IPS-20b (cell line): ENCODE measurements around the gene LHX3.

ENCODE experiments used
- H3K27ac ChIP-seq: one replicate; pipeline ENCODE4 v1.5.1; 2013; ENCODE audit warnings: low read length
- H3K27me3 ChIP-seq: 2 replicates; pipeline ENCODE4 v1.6.1; 2013; ENCODE audit warnings: mild to moderate bottlenecking, low read length, inconsistent platforms; ENCODE audit not compliant: insufficient read depth
- H3K36me3 ChIP-seq: 2 replicates; pipeline ENCODE4 v1.6.1; 2013; ENCODE audit warnings: low read depth, mild to moderate bottlenecking, inconsistent platforms, low read length, moderate library complexity; ENCODE audit not compliant: insufficient read depth
- H3K4me1 ChIP-seq: 2 replicates; pipeline ENCODE4 v1.6.1; 2013; ENCODE audit warnings: mild to moderate bottlenecking, control low read depth, inconsistent platforms, low read length, moderate library complexity; ENCODE audit not compliant: insufficient read depth
- H3K4me3 ChIP-seq: 2 replicates; pipeline ENCODE4 v1.5.1; 2013; ENCODE audit warnings: mild to moderate bottlenecking, low read length, inconsistent platforms
- H3K9ac ChIP-seq: 2 replicates; pipeline ENCODE4 v1.6.1; 2013; ENCODE audit warnings: low read depth, mild to moderate bottlenecking, inconsistent platforms, low read length, moderate library complexity
- H3K9me3 ChIP-seq: 2 replicates; pipeline ENCODE4 v1.6.1; 2013; ENCODE audit warnings: mild to moderate bottlenecking, low read depth, low read length, inconsistent platforms; ENCODE audit not compliant: insufficient read depth

The LHX3 gene

GRCh38 chr9:136204838-136205706, at the start of gene LHX3:
LHX3 (minus strand) TSS chr9:136205128; CDS start chr9:136205012, 116 bp downstream.
- Histone ChIP-seq H3K27me3 (peaks cover 68% of the 10 kb centered on the region), H3K4me1 (no peaks in the 10 kb centered on the region), H3K9me3 (no peaks in the 10 kb centered on the region; the same call in 1 of the 2 replicates), H3K9ac (no peak within 1 kb of the TSS), H3K4me3 (no peak within 1 kb of the TSS), H3K27ac (no peak within 1 kb of the TSS), H3K36me3 (peaks cover 21% of the 10 kb centered on the region; the same call in 1 of the 2 replicates)

- Histone ChIP-seq H3K9me3 (no peaks in the 10 kb centered on the region), H3K4me1 (no peaks in the 10 kb centered on the region), H3K9ac (no peak overlapping the region), H3K36me3 (no peaks in the 10 kb centered on the region), H3K27me3 (no peaks in the 10 kb centered on the region), H3K27ac (no peak overlapping the region), H3K4me3 (no peak overlapping the region)
Measured at GRCh38 chr9:136253246-136254130, 48.6 kb upstream of the LHX3 start.

- Histone ChIP-seq H3K4me3 (no peak overlapping the region), H3K4me1 (no peaks in the 10 kb centered on the region), H3K9me3 (no peaks in the 10 kb centered on the region), H3K9ac (no peak overlapping the region), H3K27ac (no peak overlapping the region), H3K27me3 (no peaks in the 10 kb centered on the region), H3K36me3 (no peaks in the 10 kb centered on the region)
Measured at GRCh38 chr9:136252846-136253245, 47.9 kb upstream of the LHX3 start.

- no peaks in the 10 kb centered on the region for H3K4me1 ChIP-seq
- H3K27me3 ChIP-seq: no peaks in the 10 kb centered on the region
- no peak overlapping the region for H3K9ac ChIP-seq
- H3K9me3 ChIP-seq: no peaks in the 10 kb centered on the region
- H3K27ac ChIP-seq: no peak overlapping the region
- H3K36me3 ChIP-seq: no peaks in the 10 kb centered on the region
- no peak overlapping the region for H3K4me3 ChIP-seq
Measured at GRCh38 chr9:136252281-136252680, 47.4 kb upstream of the LHX3 start.

DNA sequence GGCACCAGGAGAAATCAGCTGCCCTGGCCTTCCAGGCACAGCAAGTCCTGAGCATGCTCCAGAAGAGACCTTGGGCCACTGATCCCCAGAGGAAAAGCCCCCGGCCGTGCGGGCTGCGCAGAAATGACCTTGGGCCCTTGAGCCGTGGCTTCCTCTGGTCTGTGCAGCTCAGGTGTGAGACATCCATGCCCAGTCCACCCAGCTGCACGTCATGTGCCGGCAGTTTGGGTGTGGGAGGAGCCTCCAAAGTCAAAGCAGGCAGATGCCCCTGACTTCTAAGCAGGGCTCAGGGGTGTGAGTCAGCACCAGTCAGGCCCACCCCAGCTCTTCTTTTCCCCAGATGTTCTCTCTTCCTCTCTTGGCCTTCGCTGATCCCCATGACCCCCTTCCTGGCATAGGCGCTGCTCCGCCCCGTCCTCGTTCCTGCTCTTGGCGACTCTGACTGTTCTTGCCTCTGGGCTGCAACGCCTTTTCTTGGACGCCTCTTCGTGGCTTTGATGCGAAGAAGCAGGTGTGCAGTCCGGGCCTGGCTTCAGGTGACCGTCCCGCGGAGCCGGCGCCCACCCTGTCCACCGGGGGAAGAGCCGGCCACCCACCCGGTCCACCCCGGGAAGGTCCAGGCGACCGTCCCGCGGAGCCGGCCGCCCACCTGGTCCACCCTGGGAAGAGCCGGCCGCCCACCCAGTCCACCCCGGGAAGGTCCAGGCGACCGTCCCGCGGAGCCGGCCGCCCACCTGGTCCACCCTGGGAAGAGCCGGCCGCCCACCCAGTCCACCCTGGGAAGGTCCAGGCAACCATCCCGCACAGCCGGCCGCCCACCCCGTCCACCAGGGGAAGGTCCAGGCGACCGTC, 46.6 kb upstream of the LHX3 start:
- Histone ChIP-seq H3K27me3 (peaks cover 4% of the 10 kb centered on the region; the same call in 1 of the 2 replicates), H3K4me1 (no peaks in the 10 kb centered on the region), H3K4me3 (no peak overlapping the region), H3K27ac (no peak overlapping the region), H3K9ac (no peak overlapping the region; the same call in 1 of the 2 replicates), H3K36me3 (no peaks in the 10 kb centered on the region), H3K9me3 (no peaks in the 10 kb centered on the region)

DNA sequence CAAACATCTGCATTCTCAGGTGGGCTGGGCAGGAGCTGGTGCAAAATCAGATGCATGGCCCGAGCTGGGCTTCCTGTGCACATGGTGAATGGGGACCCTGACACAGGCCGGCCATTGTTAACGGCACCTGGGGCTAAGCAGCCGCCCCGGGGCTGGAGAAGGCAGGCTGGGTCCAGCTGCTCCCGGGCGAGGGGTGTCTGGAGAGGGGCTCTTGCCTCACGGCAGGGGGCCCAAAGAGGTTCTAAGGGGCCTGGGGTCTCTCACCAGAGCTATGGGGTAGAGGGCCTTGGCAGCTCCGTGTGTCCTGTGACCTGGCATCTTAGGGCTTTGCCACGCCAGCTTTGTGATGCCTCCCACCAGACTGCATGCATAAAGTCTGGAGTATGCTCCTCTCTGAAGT, 45.7 kb upstream of the LHX3 start:
- H3K9ac ChIP-seq: no peak overlapping the region
- H3K9me3 ChIP-seq: no peaks in the 10 kb centered on the region
- peaks cover 10% of the 10 kb centered on the region; the same call in 1 of the 2 replicates for H3K27me3 ChIP-seq
- no peaks in the 10 kb centered on the region for H3K4me1 ChIP-seq
- H3K27ac ChIP-seq: no peak overlapping the region
- H3K4me3 ChIP-seq: no peak overlapping the region
- no peaks in the 10 kb centered on the region for H3K36me3 ChIP-seq

- Histone ChIP-seq H3K27me3 (peaks cover 10% of the 10 kb centered on the region; the same call in 1 of the 2 replicates), H3K27ac (no peak overlapping the region), H3K4me3 (no peak overlapping the region), H3K4me1 (0 out of 2 replicates have a peak, but pooled peaks cover under 1% of the 10 kb centered on the region), H3K36me3 (no peaks in the 10 kb centered on the region), H3K9me3 (no peaks in the 10 kb centered on the region), H3K9ac (no peak overlapping the region)
Measured at GRCh38 chr9:136249877-136250559, 45.1 kb upstream of the LHX3 start.

DNA sequence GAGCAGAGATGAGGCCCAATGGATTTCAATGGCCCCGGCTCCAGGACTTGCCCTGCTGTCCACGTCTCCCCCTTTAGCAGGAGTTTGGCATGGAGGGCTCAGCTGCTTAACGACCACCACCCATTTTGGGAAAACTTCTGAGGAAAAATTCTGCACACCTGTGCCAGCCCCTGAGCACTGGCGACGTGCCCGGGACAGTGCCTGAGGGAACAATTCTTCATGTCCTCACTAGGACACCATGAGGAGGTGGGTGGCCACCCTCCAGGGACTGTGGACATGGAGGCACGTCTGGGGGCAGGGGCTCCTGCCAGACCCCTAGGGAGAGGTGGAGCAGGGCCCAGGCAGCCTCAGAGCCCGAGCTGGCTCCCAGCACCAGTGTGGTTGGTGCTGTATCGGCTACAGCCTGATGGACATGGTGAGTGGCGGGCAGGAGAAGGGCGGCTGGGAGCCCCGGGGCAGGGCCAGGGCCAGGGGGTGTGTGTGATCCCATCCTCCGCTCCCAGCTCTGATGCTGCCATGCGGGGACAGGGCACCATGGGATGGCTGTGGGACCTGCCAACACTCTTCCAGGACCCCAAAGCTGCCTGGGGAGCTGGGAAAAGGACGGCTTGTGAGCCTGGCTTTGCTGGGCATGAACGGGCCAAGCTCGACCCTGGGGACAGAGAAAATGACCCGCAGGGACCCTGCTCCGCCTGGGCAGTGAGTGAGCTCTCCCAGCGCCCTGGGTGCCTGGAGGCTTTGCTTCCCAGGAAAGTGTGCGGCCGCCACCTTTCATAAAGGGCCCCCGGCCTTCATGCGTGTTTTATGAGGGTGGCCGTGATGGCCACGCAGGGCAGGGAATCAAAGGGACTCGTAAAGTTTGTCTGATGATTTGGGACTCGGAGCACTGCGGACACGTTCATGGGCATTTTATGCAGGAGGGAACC, 44.3 kb upstream of the LHX3 start:
- peaks cover 10% of the 10 kb centered on the region; the same call in 1 of the 2 replicates for H3K27me3 ChIP-seq

GRCh38 chr9:136247947-136248637, 43.2 kb upstream of the LHX3 start:
- H3K4me3 ChIP-seq: no peak overlapping the region
- H3K27me3 ChIP-seq: peaks cover 10% of the 10 kb centered on the region; the same call in 1 of the 2 replicates
- H3K9me3 ChIP-seq: no peaks in the 10 kb centered on the region
- H3K27ac ChIP-seq: no peak overlapping the region
- peaks cover 17% of the 10 kb centered on the region for H3K4me1 ChIP-seq
- H3K9ac ChIP-seq: no peak overlapping the region
- no peaks in the 10 kb centered on the region for H3K36me3 ChIP-seq

More for the DNA sequence above, 44.3 kb upstream of the LHX3 start:
- Histone ChIP-seq H3K27ac (no peak overlapping the region), H3K9ac (no peak overlapping the region; the same call in 1 of the 2 replicates), H3K4me3 (no peak overlapping the region), H3K4me1 (peaks cover 6% of the 10 kb centered on the region), H3K36me3 (no peaks in the 10 kb centered on the region), H3K9me3 (no peaks in the 10 kb centered on the region)
